GM12878 (cell line): ENCODE measurements around the gene KCNK7. TPM values are rescaled to one million over a fixed set of nuclear protein-coding genes. Genes with fewer than 3 reads are reported as not detected.

Experiments used
- ATAC-seq: fragments of 200-7000 bp; cut with Tn5 transposase; 3 replicates; pipeline ENCODE4 v1.9.1; 2020; ENCODE audit warnings: mild to moderate bottlenecking, moderate library complexity
- BruUV-seq: library from RNA; stranded (reverse); fragments of 400-500 nt; replicated peaks from 2 replicates; lab custom pipeline; 2021; lab: Mats Ljungman, UMichigan
- CTCF ChIA-PET: fragments of 300-600 bp; sonication (Branson Sonifier 250); formaldehyde crosslinking; extraction: SDS; loops from one replicate; lab custom pipeline; 2021; ENCODE audit warnings: inconsistent platforms; lab: Yijun Ruan, JAX
- POLR2A ChIA-PET: fragments of 350-600 bp; formaldehyde crosslinking; extraction: SDS; loops from one replicate; lab custom pipeline; 2021; ENCODE audit warnings: inconsistent platforms; lab: Charles Lee
- RAD21 ChIA-PET: fragments of 300-600 bp; sonication (Branson Sonifier 250); formaldehyde crosslinking; loops from one replicate; lab custom pipeline; 2023; ENCODE audit warnings: antibody characterized with exemption; ENCODE audit not compliant: unreplicated experiment; lab: Charles Lee
- SMC1A ChIA-PET: fragments of 300-600 bp; sonication (Branson Sonifier 250); formaldehyde crosslinking; loops from one replicate; lab custom pipeline; 2023; ENCODE audit not compliant: unreplicated experiment, uncharacterized antibody; lab: Charles Lee
- DNase-seq: peaks from one replicate; pipeline ENCODE4 v3.0.0-alpha.2; 2011; ENCODE audit warnings: low read depth, low spot score
- FAIRE-seq: peaks from 3 replicates; lab custom pipeline; 2011; peaks lifted over from hg19 to GRCh38; lab: Jason Lieb, UNC
- H2AFZ ChIP-seq: 2 replicates; pipeline ENCODE4 v1.6.0; 2011; ENCODE audit warnings: low read depth, low read length, control low read depth; ENCODE audit not compliant: control insufficient read depth
- H3K27ac ChIP-seq: 2 replicates; pipeline ENCODE4 v1.5.1; 2011; ENCODE audit warnings: control low read depth; ENCODE audit not compliant: control insufficient read depth, insufficient read depth
- H3K27me3 ChIP-seq, 2 experiments: replicated peaks in 1 of 2; 2 replicates each; pipeline versions ENCODE4 v1.6.0 to v1.6.1; 2011; ENCODE audit warnings: low read length in 1 of 2; ENCODE audit not compliant: control insufficient read depth in 2 of 2, insufficient read depth in 2 of 2
- H3K36me3 ChIP-seq, 2 experiments: 2 replicates each; pipeline ENCODE4 v1.5.1; 2011; ENCODE audit warnings: low read length in 1 of 2; ENCODE audit not compliant: control insufficient read depth in 2 of 2, insufficient read depth in 2 of 2
- H3K4me1 ChIP-seq: 2 replicates; pipeline ENCODE4 v1.6.1; 2011; ENCODE audit warnings: mild to moderate bottlenecking, low read length, moderate library complexity, mixed read lengths; ENCODE audit not compliant: control insufficient read depth, insufficient read depth
- H3K4me2 ChIP-seq: 2 replicates; pipeline ENCODE4 v1.6.0; 2011; ENCODE audit warnings: control low read depth; ENCODE audit not compliant: control insufficient read depth, insufficient read depth
- H3K4me3 ChIP-seq: fragments of 200-600 bp; sonication (generic); 2 replicates; pipeline ENCODE4 v1.5.1; 2016
- H3K79me2 ChIP-seq: 2 replicates; pipeline ENCODE4 v1.6.0; 2011; ENCODE audit warnings: low read length; ENCODE audit not compliant: control insufficient read depth, insufficient read depth
- H3K9ac ChIP-seq: 2 replicates; pipeline ENCODE4 v1.8.0; 2011; ENCODE audit warnings: low read length, control low read depth, mixed read lengths; ENCODE audit not compliant: control insufficient read depth, insufficient read depth
- H3K9me3 ChIP-seq: replicated peaks from 3 replicates; pipeline ENCODE4 v1.5.1; 2011; ENCODE audit warnings: mild to moderate bottlenecking, low read length; ENCODE audit not compliant: control insufficient read depth, insufficient read depth
- H4K20me1 ChIP-seq: 2 replicates; pipeline ENCODE4 v1.6.0; 2011; ENCODE audit not compliant: control insufficient read depth, insufficient read depth
- BRCA1 ChIP-seq: IDR thresholded peaks from 2 replicates; pipeline ENCODE4 v1.6.1; 2011; ENCODE audit warnings: low read depth, low read length, improper control_type of control experiment
- MLLT1 ChIP-seq: fragments of 450-650 bp; IDR thresholded peaks from 2 replicates; pipeline ENCODE4 v1.6.1; 2016; ENCODE audit warnings: mild to moderate bottlenecking
- ZBTB4 ChIP-seq: fragments of 450-650 bp; formaldehyde crosslinking; IDR thresholded peaks from 2 replicates; pipeline ENCODE4 v1.4.0; 2022; ENCODE audit warnings: mild to moderate bottlenecking, moderate library complexity
- WGBS: methylation state at CpG from one replicate; pipeline ENCODE4 v1.1.6; 2016; ENCODE audit warnings: low lambda C conversion rate; ENCODE audit not compliant: insufficient replicate concordance, insufficient coverage; ENCODE audit errors: missing lambda C conversion rate; 5-methylcytosine and 5-hydroxymethylcytosine counted together
- in situ Hi-C: fragments of 300-500 bp; cut with MboI; formaldehyde crosslinking; loops from 9 replicates; pipeline ENCODE4 v1.14.3; 2018; ENCODE audit warnings: mixed read lengths
- intact Hi-C: fragments of 100-400 bp; cut with micrococcal nuclease; formaldehyde crosslinking; loops from one replicate; pipeline ENCODE4 v1.14.2; 2022; ENCODE audit not compliant: unreplicated experiment
- polyA plus RNA-seq, 11 experiments: library from polyadenylated mRNA; depleted of rRNA in 4 of 11; unstranded in 6 of 11; stranded (reverse) in 5 of 11; fragments of >200 nt; fragmentation: Nextera tagmentation in 4 of 11; fragmentation: Illumina TruSeq in 1 of 11; extraction: Ambion mirVana in 4 of 11; extraction: Trizol in 1 of 11; gene quantifications; 1 replicate in 1 of 11; 2 replicates in 10 of 11; pipeline versions ENCODE4 v1.2.1 to v1.2.3, GENCODE V29; 2011 to 2016; ENCODE audit warnings: inconsistent platforms in 2 of 11, missing spikeins in 2 of 11, low read depth in 1 of 11
- total RNA-seq, 4 experiments: library from RNA; depleted of rRNA in 3 of 4; stranded (reverse); fragments of >200 nt in 3 of 4; fragmentation: Illumina TruSeq in 1 of 4; extraction: Trizol in 1 of 4; gene quantifications; 2 replicates each; pipeline versions ENCODE4 v1.2.1 to v1.2.3, GENCODE V29; 2013 to 2021
- TF ChIP-seq, protein P1 (sequence below): fragments of 450-650 bp; formaldehyde crosslinking; IDR thresholded peaks from 2 replicates; pipeline ENCODE4 v1.5.0; 2022; ENCODE audit warnings: mild to moderate bottlenecking, missing genetic modification characterization

KCNK7 gene
- total and polyA plus RNA-seq, 10 of the 15 experiments (the other 5 are each of a cell fraction or from before 2014, with no cell fraction given) = 0.11 to 0.54 (median 0.23) TPM; not detected in 7

GRCh38 chr11:65558930-65559509 lies 36.6 kb downstream of the KCNK7 start:
- POLR2A ChIA-PET = interaction anchor here (1.1 kb wide), 1 partner anchor 12 kb away, joined by 3 read pairs; the partner anchor contains the start of gene ZNRD2
- ATAC-seq (no peak), FAIRE-seq (no peak)
- no peaks in the 10 kb centered on the region; a peak in 2 of 4 replicates for H3K27me3 ChIP-seq
- CTCF ChIA-PET = interaction anchor here (1.2 to 2.0 kb wide), 2 partner anchors 17 to 19 kb away, joined by 3 to 6 read pairs; no protein-coding TSS in a partner anchor
- H3K9ac ChIP-seq = no peak overlapping the region
- H3K9me3 ChIP-seq = no peaks in the 10 kb centered on the region
- WGBS = 70% methylated on average over 17 of the region's 19 CpGs
- RAD21 ChIA-PET = interaction anchor here (1.1 kb wide), 1 partner anchor 11 kb away, joined by 3 read pairs; the partner anchor contains the start of gene ZNRD2
- TF ChIP-seq ZBTB4 (no peak), MLLT1 (no peak), BRCA1 (no peak)
- TF ChIP-seq, protein P1, sequence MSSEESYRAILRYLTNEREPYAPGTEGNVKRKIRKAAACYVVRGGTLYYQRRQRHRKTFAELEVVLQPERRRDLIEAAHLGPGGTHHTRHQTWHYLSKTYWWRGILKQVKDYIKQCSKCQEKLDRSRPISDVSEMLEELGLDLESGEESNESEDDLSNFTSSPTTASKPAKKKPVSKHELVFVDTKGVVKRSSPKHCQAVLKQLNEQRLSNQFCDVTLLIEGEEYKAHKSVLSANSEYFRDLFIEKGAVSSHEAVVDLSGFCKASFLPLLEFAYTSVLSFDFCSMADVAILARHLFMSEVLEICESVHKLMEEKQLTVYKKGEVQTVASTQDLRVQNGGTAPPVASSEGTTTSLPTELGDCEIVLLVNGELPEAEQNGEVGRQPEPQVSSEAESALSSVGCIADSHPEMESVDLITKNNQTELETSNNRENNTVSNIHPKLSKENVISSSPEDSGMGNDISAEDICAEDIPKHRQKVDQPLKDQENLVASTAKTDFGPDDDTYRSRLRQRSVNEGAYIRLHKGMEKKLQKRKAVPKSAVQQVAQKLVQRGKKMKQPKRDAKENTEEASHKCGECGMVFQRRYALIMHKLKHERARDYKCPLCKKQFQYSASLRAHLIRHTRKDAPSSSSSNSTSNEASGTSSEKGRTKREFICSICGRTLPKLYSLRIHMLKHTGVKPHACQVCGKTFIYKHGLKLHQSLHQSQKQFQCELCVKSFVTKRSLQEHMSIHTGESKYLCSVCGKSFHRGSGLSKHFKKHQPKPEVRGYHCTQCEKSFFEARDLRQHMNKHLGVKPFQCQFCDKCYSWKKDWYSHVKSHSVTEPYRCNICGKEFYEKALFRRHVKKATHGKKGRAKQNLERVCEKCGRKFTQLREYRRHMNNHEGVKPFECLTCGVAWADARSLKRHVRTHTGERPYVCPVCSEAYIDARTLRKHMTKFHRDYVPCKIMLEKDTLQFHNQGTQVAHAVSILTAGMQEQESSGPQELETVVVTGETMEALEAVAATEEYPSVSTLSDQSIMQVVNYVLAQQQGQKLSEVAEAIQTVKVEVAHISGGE = no peak
- TF ChIP-seq, all 136 proteins: peak for 0
- Histone ChIP-seq H4K20me1 (no peaks in the 10 kb centered on the region), H3K27ac (no peak overlapping the region), H3K79me2 (no peaks in the 10 kb centered on the region), H2AFZ (no peak overlapping the region; the same call in 1 of the 2 replicates), H3K4me2 (no peak overlapping the region), H3K4me1 (no peaks in the 10 kb centered on the region), H3K4me3 (no peak overlapping the region), H3K36me3 (no peaks in the 10 kb centered on the region)
- DNase-seq = no peak
- in situ Hi-C loops (no loop called here), intact Hi-C loops (no loop called here)
- no TSS peak for BruUV-seq
- SMC1A ChIA-PET = no interaction called here
